ENCODE measurements around the gene MFGE8.
A peak's percentile ranks its signal among the peaks of the same experiment; 100 is the strongest.
"Not testable (repeated sequence)": the region's sequence is repeated elsewhere in the genome, so short reads cannot be mapped to it uniquely, and the experiment has no call there.

The MFGE8 gene, protein sequence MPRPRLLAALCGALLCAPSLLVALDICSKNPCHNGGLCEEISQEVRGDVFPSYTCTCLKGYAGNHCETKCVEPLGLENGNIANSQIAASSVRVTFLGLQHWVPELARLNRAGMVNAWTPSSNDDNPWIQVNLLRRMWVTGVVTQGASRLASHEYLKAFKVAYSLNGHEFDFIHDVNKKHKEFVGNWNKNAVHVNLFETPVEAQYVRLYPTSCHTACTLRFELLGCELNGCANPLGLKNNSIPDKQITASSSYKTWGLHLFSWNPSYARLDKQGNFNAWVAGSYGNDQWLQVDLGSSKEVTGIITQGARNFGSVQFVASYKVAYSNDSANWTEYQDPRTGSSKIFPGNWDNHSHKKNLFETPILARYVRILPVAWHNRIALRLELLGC

DNA sequence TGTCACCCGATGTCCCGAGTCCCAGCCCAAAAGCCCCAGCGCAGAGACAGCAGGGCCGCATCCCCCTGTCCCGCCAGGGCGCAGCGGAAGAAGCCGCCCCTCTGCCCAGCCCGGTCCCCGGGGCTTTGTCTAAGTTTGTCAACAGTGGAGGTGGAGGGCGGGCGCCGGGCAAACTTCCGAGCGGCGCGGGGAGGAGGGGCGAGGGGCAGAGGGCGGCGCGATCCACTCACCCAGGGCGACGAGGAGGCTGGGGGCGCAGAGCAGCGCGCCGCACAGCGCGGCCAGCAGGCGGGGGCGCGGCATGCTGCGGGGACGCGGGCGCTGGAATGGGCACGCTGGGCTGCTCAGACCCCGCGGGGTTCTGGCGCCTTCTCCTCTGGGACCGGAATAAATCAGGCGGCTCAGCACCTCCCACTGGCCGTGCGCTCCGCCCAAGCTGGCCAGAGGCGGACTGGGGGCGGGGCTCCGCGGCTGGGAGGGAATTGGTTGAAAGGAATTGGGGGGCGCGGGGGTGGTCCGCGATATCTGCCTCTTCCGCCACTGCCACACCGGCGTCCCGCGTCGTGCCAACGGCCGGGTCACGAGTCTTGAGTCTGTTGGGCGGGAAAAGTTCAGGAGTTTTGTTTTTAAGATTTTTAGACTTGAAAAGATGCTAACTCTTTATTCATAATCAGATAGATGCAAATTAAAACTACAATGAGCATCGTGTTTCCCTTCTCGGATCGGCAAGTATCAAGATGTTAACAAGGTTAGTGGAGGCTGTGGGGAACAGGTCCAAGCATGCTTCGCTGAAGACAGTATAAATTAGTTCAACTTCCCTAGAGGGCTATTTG, at the start of gene MFGE8:
Gene MFGE8 (minus strand): TSS at position 363 of the 833 bp plus-strand sequence. CDS start 60 bp downstream, at position 303.
- peak; percentile 6 to 26 for DNase-seq

DNA sequence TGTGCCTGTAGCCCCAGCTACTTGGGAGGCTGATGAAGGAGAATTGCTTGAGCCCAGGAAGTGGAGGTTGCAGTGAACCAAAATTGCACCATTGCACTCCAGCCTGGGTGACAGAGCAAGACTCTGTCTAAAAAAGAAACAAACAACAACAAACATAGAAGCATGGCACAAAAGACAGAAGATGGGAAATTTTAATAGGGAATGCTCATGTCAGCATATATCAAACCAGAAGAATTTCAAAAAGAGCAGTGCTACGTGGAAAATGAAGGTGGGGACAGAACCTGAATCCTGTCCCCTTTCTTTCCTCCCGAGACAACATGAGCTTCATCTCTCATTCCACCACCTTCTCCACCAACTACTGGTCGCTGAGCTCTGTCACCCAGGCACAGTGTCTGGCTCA, 46.3 kb upstream of the MFGE8 start:
- DNase-seq = no peak

DNA sequence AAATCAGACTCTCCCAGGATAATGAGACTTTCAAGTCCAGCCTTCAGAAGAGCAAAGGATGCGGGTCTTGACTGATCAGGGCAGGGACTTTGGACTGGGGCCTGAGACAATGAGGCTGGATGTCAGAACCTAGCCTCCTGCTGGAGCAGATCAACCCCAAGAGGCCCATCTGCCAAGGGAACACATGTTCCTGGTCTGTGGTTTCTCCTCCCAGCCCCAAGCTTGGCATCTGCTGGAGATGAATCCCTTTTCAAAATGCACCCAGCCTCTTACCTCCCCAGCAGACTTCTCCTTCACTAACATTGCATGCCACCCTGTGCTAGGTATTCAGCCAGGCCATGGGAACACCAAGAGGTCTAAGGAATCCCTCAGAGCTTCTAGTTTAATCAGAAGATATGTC, 43.7 kb upstream of the MFGE8 start:
- DNase-seq = no peak

DNA sequence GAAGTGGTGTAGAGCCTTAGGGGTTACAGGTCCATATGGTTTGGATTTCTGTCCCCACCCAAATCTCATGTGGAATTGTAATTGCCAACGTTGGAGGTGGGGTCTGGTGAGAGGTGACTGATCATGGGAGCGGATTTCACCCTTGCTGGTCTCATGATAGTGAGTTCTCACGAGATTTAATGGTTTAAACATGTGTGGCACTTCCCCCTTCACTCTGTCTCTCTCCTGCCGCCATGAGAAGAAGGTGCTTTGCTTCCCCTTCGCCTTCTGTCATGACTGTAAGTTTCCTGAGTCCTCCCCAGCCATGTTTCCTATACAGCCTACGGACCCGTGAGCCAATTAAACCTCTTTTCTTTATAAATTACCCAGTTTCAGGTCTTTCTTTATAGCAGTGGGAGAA, 43.1 kb upstream of the MFGE8 start:
- no peak for DNase-seq

DNA sequence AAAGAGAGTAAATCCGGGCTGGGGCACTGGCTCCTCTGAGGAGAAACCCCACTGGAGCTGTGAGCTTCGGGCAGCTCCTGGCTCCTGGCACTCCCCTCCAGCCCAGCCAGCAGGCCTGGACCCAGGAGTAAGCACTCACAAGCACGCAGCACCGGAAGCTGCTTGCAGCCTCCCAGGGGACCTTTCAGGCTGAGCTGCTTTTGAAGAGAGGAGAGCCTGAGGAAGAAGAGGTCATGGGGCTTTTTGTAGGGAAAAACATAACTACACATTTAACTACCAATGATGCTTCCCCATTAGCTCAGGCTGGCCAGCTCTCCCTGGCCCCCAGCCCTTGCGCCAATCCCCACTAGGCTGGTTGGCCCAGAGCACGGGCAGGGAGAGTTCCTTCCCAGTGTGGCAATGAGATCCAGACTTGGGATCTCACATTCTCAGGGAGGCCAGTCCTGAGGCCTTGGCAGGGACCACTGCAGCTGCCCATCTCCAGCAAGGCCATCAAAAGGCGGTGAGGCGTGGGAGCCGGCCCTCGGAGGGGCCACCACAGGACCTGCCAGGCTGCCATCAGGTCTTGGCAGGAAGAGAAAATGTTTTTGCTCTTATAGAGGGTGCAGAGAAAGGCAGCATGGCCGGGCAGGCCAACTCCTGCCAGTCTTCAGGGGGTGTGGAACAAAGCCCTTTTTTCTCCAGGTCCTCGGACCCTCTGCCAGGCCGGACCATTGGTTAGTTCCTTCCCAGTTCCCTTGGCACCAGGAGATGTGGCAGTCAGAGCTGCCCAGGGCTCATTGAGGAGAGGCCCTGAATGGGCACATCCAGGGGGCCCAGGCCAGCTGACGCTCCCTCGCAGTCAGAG, 41.5 kb upstream of the MFGE8 start:
- no peak for DNase-seq

DNA sequence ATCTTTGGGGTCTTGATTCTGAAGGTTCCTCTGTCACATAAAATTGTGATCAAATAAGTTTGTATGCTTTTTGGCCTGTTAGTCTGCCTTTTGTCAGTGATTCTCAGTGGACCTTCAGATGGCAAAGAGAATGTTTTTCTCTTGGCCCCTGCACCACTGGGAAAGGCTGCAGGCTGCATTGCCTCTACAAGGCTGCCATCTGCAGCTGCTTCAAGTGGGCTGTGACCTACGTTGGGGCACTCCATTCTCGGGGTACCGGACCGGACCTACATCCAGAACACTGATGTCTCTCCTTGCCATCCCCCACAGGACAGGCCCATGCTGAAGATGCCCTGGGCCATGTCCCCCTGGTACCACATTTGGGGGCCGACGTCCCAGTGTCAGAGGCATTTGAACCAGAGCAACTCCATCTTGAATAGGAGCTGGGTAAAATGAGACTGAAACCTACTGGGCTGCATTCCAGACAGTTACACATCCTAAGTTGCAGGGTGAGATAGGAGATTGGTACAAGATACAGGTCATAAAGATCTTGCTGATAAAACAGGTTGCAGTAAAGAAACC, 37.5 kb upstream of the MFGE8 start:
- no peak for DNase-seq

DNA sequence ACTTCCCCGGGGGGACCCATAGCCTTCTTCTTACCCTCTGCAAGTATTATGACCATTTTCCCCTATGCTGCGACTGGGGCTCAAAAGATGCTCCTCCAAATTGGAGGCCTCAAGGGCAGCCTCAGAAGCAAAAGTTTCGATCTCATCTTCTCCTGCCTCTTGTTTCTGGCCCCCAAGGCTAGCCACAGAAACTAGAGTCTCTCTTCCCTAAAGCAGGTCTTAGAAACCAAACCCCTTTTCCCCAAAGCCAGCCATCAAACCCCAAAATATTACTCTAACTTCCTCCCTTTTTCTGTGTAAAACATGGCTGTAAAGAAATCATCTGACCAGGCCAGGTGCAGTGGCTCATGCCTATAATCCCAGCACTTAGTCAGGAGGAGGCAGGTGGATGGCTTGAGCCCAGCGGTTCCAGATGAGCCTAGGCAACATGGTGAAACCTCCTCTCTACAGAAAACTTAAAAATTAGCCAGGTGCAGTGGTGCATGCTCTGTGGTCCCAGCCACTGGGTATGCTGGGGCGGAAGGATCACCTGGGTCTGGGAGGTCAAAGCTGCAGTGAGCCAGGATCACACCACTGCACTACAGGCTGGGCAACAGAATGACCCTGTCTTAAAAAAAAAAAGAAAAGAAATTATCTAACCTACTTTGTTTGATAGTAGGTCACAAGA, 36.7 kb upstream of the MFGE8 start:
- no peak for DNase-seq

DNA sequence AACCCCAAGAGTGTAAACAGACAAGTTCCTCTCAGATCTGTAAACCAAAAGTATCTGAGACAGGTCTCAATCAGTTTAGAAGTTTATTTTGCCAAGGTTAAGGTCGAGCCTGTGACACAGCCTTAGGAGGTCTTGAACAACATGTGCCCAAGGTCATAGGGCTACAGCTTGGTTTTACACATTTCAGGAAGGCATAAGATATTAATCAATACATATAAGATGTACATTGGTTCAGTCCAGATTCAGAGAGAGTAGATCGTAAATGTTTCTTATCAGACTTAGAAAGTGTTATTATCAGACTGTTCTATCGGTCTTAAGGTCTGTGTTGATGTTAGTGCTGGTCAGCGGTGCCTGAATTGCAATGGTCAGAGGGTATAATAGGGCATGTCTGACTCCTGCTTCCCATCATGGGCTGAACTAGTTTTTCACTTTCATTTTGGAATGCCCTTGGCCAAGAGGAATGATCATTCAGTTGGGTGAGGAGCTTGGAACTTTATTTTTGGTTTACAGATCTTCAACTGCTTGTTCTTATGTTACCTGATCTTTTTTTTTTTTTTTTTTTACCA, 27.0 kb upstream of the MFGE8 start:
- no peak for DNase-seq

DNA sequence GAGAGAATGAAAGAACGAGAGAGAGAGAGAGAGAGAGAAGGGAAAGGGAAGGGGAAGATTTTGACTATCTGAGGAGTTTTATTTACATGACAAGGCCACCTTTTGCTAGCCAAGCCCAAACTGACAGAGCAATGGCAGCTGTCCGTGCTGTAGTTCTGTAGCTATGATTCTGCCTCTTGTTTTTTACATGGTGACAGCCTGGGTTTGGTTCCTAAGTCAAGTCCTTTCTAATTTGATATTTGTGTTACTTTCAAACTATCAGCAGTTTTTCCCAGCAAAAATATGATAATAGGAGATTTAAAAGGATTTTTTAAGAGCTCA, 26.3 kb upstream of the MFGE8 start:
- DNase-seq = no peak

DNA sequence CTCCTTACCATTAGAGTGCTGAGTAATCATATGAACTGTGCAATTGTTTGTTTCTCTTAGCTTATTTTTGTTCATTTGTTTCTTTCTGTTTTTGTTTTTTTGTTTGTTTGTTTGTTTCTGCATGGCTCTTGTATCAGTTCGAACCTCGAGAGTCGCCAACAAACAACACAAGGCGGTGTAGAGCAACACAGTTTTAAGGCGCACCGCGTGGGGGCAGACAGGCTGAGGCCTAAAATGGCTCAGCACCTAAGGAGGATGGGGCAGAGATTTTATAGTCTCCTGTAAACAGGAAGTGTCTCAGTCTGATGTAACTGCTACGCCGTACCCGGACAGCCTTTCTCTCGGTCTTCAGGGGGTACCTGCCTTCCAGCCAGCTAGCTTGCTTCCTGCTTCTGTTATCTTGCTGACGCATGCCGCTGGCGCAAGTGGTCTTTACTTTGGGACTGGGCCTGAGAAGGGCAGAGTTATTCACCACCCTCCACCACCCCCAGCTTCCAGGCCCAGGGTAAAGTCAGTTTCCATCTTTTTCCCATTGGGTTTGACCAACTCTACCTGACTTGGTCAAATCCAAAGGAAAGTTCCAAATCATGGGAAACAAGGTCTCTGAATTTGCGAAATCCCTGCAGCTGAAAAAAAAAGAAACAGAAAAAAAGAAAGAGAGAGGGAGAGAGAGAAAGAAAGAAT, 25.8 kb upstream of the MFGE8 start:
- no peak for DNase-seq

DNA sequence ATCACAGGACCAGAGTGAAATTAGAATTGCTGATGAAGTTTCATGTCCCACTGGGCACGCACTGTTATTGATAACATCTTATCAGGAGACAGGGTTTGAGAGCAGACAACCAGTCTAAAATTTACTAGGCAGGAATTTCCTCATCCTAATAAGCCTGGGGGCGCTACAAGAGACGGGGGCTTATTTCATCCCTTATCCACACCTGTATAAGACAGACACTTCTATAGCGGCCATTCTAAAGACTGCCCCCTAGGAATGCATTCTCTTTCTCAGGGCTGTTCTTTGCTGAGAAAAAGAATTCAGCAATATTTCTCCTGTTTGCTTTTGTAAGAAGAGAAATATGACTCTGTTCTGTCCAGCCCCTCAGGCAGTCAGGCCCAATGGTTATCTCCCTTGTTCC, 21.3 kb upstream of the MFGE8 start:
- DNase-seq = not testable (repeated sequence)

DNA sequence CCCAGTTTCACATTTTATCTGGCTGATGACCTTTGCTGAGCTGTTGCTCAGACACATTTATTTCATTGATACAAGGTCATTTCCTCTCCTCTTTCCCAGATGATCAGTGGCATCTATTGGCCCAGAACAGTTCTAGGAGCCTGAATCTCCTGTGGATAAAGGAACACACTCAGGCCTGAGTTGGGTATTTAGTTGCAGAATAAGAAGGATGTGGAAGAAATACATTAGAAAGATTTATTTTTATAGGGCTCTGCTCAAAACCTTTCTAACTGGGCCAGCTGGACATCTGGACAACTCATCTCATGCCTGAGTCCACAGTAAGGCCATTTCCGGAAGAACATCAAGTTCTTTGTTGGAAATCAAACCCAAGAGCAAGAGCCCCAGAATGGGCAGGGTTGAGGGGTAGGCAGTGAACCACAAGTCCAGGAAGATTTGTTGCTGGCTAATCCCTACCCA, 19.7 kb upstream of the MFGE8 start:
- DNase-seq = no peak

DNA sequence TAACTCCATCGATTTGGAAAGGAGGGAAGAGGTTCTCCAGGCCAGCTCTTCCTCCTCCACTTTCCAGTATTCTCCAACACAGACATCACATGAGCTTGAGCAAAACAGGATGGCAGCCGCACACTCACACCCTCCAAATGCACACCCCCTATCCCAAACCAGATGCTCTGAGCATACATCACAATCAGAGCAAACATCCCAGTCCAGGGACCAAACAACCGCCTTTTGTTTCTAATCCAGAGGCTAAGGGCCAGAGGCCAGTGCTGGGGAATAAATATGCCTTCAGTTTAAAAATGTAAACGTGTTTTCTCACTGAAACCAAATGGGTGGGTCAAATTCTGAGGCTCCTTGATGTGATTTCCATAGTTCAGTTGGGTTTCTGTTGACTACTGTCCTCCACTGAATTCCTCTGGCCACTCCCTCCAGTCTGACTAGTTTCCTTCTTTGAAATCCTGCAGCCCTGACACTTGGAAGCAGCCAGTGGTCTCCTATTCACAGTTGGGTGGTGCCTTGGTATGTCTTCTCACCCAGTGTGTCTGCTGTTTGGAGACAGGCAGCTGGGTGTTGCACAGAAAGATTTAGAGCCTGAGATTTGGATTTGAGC, 19.2 kb upstream of the MFGE8 start:
- DNase-seq = no peak

DNA sequence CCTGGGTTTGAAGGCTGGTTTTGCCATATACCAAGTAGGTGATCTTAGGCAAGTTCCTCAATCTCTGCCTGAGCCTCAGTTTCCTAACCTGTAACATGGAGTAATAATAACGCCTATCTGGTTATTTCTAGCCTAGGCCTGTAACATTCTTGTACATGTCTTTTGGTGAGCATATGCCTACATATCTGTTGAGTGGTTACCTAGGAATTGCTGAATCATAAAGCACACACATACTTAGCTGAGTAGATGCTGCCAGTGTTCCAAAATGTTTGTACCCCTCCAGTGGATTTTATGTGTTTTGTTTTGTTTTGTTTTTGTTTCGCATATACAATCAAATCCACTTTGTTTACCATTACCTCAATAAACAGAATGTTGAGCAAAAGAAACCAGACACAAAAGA, 17.4 kb upstream of the MFGE8 start:
- DNase-seq = no peak

DNA sequence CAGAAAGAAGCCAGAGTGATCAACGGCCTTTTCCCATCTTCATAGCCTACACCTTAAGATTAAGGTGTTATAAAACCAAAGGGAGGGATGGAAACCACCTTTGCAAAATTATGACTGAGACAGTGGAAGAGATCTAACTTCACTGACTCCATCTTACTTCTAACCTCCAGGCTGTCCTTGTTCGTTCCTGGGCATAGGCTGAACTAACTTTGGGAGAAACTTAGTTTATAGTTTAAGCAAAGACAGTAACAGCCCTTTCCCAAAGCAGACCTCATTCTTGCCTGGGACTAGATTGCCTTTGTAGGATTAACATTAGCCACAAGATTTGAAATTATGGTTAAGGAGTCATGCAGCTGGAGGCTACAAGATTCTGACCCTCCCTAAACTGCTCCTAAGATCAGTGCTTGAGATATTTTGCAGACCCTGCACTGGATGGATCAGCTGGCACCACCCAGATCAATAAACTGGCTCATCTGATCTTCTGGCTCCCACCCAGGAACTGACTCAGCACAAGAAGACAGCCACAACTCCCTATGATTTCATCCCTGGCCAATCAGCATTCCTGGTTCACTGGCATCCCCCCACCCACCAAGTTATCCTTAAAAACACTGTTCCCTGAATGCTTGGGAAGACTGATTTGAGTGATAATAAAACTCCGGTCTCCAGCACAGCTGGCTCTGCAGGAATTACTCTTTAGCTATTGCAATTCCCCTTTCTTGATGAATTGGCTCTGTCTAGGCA, 16.3 kb upstream of the MFGE8 start:
- not testable (repeated sequence) for DNase-seq

DNA sequence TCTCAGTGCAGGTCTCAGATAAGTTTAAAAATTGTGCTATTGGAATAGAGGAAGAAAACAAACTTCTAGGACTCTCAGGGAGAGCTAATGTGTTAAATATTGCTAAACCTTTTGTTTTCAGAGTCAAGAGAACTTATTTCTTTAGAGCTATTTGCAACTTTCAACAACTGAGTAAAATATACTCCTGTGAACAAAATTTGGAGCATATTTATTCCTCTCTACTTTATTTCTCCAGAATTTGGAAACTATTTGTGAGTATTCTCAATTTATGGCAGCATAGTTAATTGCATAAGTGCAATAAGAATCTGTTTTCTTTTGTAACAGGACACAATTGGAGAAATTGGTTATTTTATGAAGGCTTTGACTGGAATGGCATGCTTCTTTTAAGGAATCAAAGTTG, 15.0 kb upstream of the MFGE8 start:
- DNase-seq = not testable (repeated sequence)

DNA sequence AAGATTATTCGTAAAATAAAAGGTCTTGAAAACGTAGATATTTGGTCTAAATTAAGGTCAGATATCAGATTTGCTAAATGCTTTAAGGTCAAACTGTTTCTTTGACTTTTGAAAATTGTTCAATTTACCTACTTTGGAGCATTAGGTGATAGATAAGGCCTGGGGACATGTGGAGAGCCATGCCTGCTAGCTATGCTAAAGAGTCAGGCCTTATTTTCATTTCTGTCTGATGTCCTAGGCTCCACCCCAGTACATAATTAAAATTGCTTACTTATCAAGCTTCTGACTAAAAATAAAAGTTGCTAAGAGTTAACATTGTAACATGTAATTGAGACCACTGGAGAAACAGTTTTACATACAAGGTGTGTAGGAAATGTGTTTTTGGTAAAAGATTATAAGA, 12.5 kb upstream of the MFGE8 start:
- not testable (repeated sequence) for DNase-seq

DNA sequence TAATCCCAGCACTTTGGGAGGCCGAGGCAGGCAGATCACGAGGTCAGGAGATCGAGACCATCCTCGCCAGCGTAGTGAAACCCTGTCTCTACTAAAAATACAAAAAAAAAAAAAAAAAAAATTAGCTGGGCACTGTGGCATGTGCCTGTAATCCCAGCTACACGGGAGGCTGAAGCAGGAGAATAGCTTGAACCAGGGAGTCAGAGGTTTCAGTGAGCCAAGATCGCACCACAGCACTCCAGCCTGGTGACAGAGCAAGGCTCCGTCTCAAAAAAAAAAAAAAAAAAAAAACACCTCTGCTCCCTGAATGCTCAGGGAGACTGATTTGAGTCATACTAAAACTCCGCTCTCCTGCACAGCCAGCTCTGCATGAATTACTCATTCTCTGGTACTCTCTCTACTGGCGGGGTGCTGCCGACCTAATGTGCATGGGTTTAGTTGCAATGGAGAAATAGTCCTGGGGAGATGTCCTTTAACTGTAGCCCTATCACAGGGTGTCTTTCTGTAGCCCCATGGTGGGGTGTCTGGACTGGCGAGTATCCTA, 7.8 kb upstream of the MFGE8 start:
- not testable (repeated sequence) for DNase-seq

DNA sequence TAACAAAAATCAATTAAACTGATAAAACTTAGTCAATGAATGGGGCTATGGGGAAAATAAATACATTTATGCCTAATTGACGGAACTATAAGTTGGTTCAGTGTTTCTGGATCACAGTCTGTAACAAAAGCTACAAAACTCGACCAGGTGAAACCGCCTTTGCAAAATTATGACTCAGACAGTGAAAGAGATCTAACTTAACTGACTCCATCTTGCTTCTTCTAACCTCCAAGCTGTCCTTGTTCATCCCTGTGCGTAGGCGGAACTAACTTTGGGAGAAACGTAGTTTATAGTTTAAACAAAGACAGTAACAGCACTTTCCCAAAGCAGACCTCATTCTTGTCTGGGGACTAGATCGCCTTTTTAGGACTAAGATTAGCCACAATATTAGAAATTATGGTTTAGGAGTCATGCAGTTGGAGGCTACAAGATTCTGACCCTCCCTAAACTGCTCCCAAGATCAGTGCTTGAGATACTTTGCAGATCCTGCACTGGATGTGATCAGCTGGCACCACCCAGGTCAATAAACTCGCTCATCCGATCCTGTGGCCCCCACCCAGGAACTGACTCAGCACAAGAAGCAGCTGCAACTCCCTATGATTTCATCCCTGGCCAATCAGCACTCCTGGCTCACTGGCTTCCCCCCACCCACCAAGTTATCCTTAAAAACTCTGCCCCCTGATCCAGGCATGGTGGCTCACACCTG, 7.2 kb upstream of the MFGE8 start:
- DNase-seq = no peak
